Measurements from ENCODE around the gene FAM163A.

Gene FAM163A

DNA sequence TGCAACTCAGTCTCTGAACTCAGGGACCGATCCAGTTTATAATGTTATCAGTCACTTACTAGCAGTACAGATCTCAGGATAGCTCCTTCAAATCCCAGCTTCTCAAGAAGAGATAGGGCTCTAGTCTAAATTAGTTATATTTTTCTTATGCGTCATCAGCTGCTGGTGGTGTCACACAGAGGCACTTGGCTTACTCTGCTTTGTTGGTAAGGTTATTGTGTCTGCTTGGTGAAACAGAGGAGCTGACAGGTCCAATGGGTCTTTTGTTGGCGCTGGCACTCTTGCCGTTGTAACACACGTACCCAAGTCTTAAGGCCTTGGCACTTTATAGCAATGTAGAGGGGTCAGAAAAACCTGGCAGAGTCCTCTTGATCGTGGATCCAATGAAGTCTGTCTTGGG lies 122.3 kb downstream of the FAM163A start:
- no peak for DNase-seq
